Keratinocyte (primary cell): ENCODE measurements around the gene EPG5. TPM values are rescaled to one million over a fixed set of nuclear protein-coding genes. Genes with fewer than 3 reads are reported as not detected.
A peak's percentile ranks its signal among the peaks of the same experiment; 100 is the strongest.

Experiments
- DNase-seq: peaks from one replicate; pipeline ENCODE4 v3.0.0-alpha.2; 2011; ENCODE audit warnings: low read depth, missing footprints, low spot score
- FAIRE-seq: peaks from 2 replicates; lab custom pipeline; 2011; peaks lifted over from hg19 to GRCh38; lab: Jason Lieb, UNC
- H2AFZ ChIP-seq: 2 replicates; pipeline ENCODE4 v1.6.0; 2012; ENCODE audit warnings: low read length, control low read depth, inconsistent platforms; ENCODE audit not compliant: control insufficient read depth
- H3K27ac ChIP-seq: 2 replicates; pipeline ENCODE4 v1.5.1; 2011; ENCODE audit warnings: low read length; ENCODE audit not compliant: control insufficient read depth, insufficient read depth
- H3K27me3 ChIP-seq: 3 replicates; pipeline ENCODE4 v1.6.0; 2011; ENCODE audit warnings: low read length; ENCODE audit not compliant: control insufficient read depth, insufficient read depth; ENCODE audit errors: extremely low read depth
- H3K36me3 ChIP-seq, 2 experiments: 2 replicates in 1 of 2; 3 replicates in 1 of 2; pipeline ENCODE4 v1.5.1; 2011; ENCODE audit warnings: low read length in 2 of 2, mild to moderate bottlenecking in 1 of 2; ENCODE audit not compliant: control insufficient read depth in 2 of 2, insufficient read depth in 2 of 2; ENCODE audit errors: extremely low read depth in 1 of 2
- H3K4me1 ChIP-seq: 3 replicates; pipeline ENCODE4 v1.5.1; 2011; ENCODE audit warnings: low read length; ENCODE audit not compliant: control insufficient read depth, insufficient read depth; ENCODE audit errors: extremely low read depth
- H3K4me2 ChIP-seq: 3 replicates; pipeline ENCODE4 v1.6.0; 2011; ENCODE audit warnings: low read depth, low read length; ENCODE audit not compliant: control insufficient read depth, insufficient read depth; ENCODE audit errors: extremely low read depth
- H3K4me3 ChIP-seq, 3 experiments: fragments of 200-600 bp in 1 of 3; sonication (generic) in 1 of 3; 2 replicates in 2 of 3; 3 replicates in 1 of 3; pipeline ENCODE4 v1.5.1; 2011 to 2016; ENCODE audit warnings: low read length in 3 of 3, mild to moderate bottlenecking in 3 of 3, control low read depth in 2 of 3, inconsistent platforms in 1 of 3, low read depth in 1 of 3, mixed read lengths in 1 of 3, mixed run types in 1 of 3, moderate library complexity in 1 of 3; ENCODE audit not compliant: control insufficient read depth in 2 of 3, insufficient read depth in 2 of 3; ENCODE audit errors: extremely low read depth in 1 of 3
- H3K79me2 ChIP-seq: 2 replicates; pipeline ENCODE4 v1.6.0; 2012; ENCODE audit warnings: low read length; ENCODE audit not compliant: control insufficient read depth, insufficient read depth
- H3K9ac ChIP-seq: 3 replicates; pipeline ENCODE4 v1.6.0; 2011; ENCODE audit warnings: low read length; ENCODE audit not compliant: control insufficient read depth, insufficient read depth; ENCODE audit errors: extremely low read depth
- H3K9me1 ChIP-seq: 3 replicates; pipeline ENCODE4 v1.6.0; 2011; ENCODE audit warnings: low read length; ENCODE audit not compliant: control insufficient read depth, insufficient read depth; ENCODE audit errors: extremely low read depth
- H3K9me3 ChIP-seq: 2 replicates; pipeline ENCODE4 v1.5.1; 2012; ENCODE audit warnings: low read depth, low read length; ENCODE audit not compliant: control insufficient read depth
- H4K20me1 ChIP-seq: 3 replicates; pipeline ENCODE4 v1.6.0; 2011; ENCODE audit warnings: low read length; ENCODE audit not compliant: control insufficient read depth, insufficient read depth; ENCODE audit errors: extremely low read depth
- CTCF ChIP-seq, 3 experiments: IDR thresholded peaks in 1 of 3; conservative IDR thresholded peaks in 1 of 3; optimal IDR thresholded peaks in 1 of 3; 2 replicates in 2 of 3; 3 replicates in 1 of 3; pipeline versions ENCODE3 to v1.5.1; 2011; ENCODE audit warnings: low read length in 3 of 3, mild to moderate bottlenecking in 3 of 3, moderate library complexity in 2 of 3, control low read depth in 1 of 3, inconsistent platforms in 1 of 3; ENCODE audit not compliant: insufficient read depth in 2 of 3; ENCODE audit errors: extremely low read depth in 1 of 3
- EZH2 ChIP-seq: IDR thresholded peaks from one replicate; pipeline ENCODE4 v1.6.1; 2012; ENCODE audit warnings: inconsistent platforms, mild to moderate bottlenecking, low read length, moderate library complexity
- dilution Hi-C: fragments of 300-500 bp; cut with MboI; formaldehyde crosslinking; loops from one replicate; pipeline ENCODE4 v1.7.0; 2020; ENCODE audit warnings: low sequenced_read_pairs; ENCODE audit not compliant: extremely low pct_ligation_motif_present
- polyA plus RNA-seq, 5 experiments: library from polyadenylated mRNA; depleted of rRNA in 3 of 5; stranded (reverse) in 3 of 5; stranded (forward) in 1 of 5; unstranded in 1 of 5; fragments of >200 nt; gene quantifications; 1 replicate in 1 of 5; 2 replicates in 3 of 5; 3 replicates in 1 of 5; pipeline versions ENCODE4 v1.2.1 to v1.2.3, GENCODE V29; 2011 to 2012; ENCODE audit warnings: missing spikeins in 2 of 5, low read depth in 1 of 5, low replicate concordance in 1 of 5

EPG5 gene
- polyA plus RNA-seq, 1 donor (not counting 4 experiments of a cell fraction or from before 2014, with no cell fraction given) = 17.8 TPM

DNA sequence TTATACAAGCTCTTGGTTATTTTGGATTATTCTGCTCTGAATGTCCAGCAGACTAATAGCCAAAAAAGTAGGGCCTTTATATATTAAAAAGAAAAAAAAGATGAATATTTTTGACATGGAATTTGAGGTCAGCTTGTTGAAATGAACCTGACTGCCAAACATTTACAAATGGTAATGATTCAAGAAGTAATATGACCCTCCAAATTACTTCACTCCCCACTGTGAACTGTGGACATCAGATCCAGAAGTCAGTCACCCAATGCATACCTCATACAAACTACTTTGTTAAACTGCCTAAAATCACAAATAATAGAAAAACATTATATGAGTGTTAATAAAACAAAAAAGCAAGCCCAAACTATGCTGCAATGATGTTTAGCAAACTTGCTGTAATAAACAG, 10.0 kb downstream of the EPG5 start:
- Histone ChIP-seq H3K9me3 (no peaks in the 10 kb centered on the region), H4K20me1 (no peaks in the 10 kb centered on the region), H3K27ac (no peak overlapping the region), H3K4me1 (peaks cover 38% of the 10 kb centered on the region), H3K4me3 (no peak overlapping the region), H3K27me3 (no peaks in the 10 kb centered on the region), H3K79me2 (peaks cover 39% of the 10 kb centered on the region), H3K36me3 (peaks cover 12 to 26% of the 10 kb centered on the region in 2 experiments), H2AFZ (no peak overlapping the region), H3K4me2 (no peak overlapping the region), H3K9ac (no peak overlapping the region), H3K9me1 (no peaks in the 10 kb centered on the region)
- TF ChIP-seq CTCF (optimal IDR thresholded peaks at IDR 0.05 in 1 of 3, IDR thresholded peaks at IDR 0.05 in 1 of 3, conservative IDR thresholded peaks at IDR 0.05 in 1 of 3; ENCODE audit: extremely low read depth in 1 of 3, insufficient read depth in 2 of 3, low read length in 3 of 3) (no peak), EZH2 (no peak)
- no peak for DNase-seq
- dilution Hi-C loops = no loop called here
- no peak for FAIRE-seq

DNA sequence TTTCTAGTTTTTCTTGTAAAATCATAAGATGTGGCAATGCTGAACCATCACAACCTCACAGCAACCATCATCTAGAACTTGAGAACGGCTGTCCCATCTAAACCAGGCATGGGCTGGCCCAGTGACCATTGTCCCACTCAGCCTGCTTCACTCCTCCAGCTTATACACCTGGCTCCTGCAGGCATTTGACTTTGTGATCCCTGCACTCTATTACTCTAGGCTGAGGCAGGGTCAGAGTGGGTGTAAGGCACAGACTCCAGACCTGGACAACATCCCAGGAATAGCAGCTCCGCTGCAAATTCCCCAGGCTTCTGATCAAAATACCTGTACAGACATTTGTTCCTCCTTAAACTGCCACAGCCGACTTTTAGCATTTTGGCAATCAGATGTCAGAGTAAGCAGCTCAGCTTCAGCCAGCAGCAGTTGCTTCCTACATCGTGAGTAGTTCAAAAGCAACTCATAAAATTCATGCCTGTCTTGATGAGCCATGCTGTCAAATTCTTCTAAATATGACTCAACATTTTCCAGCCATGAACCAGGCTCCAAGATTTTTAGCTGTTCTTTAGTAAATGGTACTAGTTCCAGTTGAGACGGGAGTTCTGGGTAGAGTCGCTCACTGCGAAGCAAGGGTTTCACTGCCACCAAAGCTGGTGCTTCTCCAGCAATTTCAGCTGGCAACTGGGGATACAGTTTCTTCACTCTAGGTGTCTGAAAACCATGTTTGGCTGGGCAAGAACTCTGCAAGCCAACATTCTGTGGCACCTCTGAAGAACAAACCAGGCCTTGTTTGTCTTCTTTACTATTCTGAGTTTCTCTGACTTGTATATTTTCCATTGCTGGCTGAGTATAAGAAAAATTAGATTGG, 12.8 kb downstream of the EPG5 start:
- no peaks in the 10 kb centered on the region for H3K9me1 ChIP-seq
- peaks cover 22% of the 10 kb centered on the region for H3K79me2 ChIP-seq
- H2AFZ ChIP-seq = no peak overlapping the region
- FAIRE-seq (peak; percentile 96), DNase-seq (peak; percentile 59)
- no peaks in the 10 kb centered on the region for H4K20me1 ChIP-seq
- H3K4me2 ChIP-seq = peak overlapping the region; percentile 37
- H3K9ac ChIP-seq = no peak overlapping the region
- peak overlapping the region; percentile 15 for H3K27ac ChIP-seq
- peaks cover 34% of the 10 kb centered on the region for H3K4me1 ChIP-seq
- H3K36me3 ChIP-seq = peaks cover 14 to 23% of the 10 kb centered on the region in 2 experiments
- TF ChIP-seq EZH2 (no peak), CTCF (optimal IDR thresholded peaks at IDR 0.05 in 1 of 3, IDR thresholded peaks at IDR 0.05 in 1 of 3, conservative IDR thresholded peaks at IDR 0.05 in 1 of 3; ENCODE audit: extremely low read depth in 1 of 3, insufficient read depth in 2 of 3, low read length in 3 of 3) (no peak)
- peak overlapping the region in 1 of 3 experiments; percentile 4 for H3K4me3 ChIP-seq
- H3K9me3 ChIP-seq = no peaks in the 10 kb centered on the region
- dilution Hi-C loops = no loop called here
- H3K27me3 ChIP-seq = no peaks in the 10 kb centered on the region
